HEK293T (cell line): ENCODE results near the gene PARP8.

Experiments
- ARNT ChIP-seq: fragments of 450-650 bp; IDR thresholded peaks from 2 replicates; pipeline ENCODE4 v1.6.1; 2017; ENCODE audit warnings: mild to moderate bottlenecking
- CTBP1 ChIP-seq: fragments of 450-650 bp; IDR thresholded peaks from 2 replicates; pipeline ENCODE4 v1.6.1; 2016; ENCODE audit warnings: borderline replicate concordance
- ELF4 ChIP-seq: fragments of 450-650 bp; IDR thresholded peaks from 2 replicates; pipeline ENCODE4 v1.6.1; 2017; ENCODE audit warnings: antibody characterized with exemption
- FOXA1 ChIP-seq: fragments of 450-650 bp; IDR thresholded peaks from 2 replicates; pipeline ENCODE4 v1.6.1; 2016; ENCODE audit warnings: mild to moderate bottlenecking
- FOXM1 ChIP-seq: fragments of 450-650 bp; IDR thresholded peaks from 2 replicates; pipeline ENCODE4 v1.6.1; 2017; ENCODE audit warnings: mild to moderate bottlenecking, borderline replicate concordance
- HDGF ChIP-seq: fragments of 450-650 bp; IDR thresholded peaks from 2 replicates; pipeline ENCODE4 v1.6.1; 2017; ENCODE audit warnings: antibody characterized with exemption, borderline replicate concordance
- L3MBTL2 ChIP-seq: fragments of 450-650 bp; conservative IDR thresholded peaks from 2 replicates; pipeline ENCODE4 v1.6.1; 2016; ENCODE audit warnings: mild to moderate bottlenecking
- LEF1 ChIP-seq: fragments of 450-650 bp; IDR thresholded peaks from 2 replicates; pipeline ENCODE4 v1.6.1; 2017; ENCODE audit warnings: mild to moderate bottlenecking, borderline replicate concordance
- NFRKB ChIP-seq: fragments of 450-650 bp; IDR thresholded peaks from 2 replicates; pipeline ENCODE4 v1.6.1; 2016; ENCODE audit warnings: mild to moderate bottlenecking, moderate library complexity
- SP1 ChIP-seq: fragments of 450-650 bp; IDR thresholded peaks from 2 replicates; pipeline ENCODE4 v1.6.1; 2017
- SUZ12 ChIP-seq: fragments of 450-650 bp; IDR thresholded peaks from 2 replicates; pipeline ENCODE4 v1.6.1; 2016; ENCODE audit warnings: mild to moderate bottlenecking
- TARDBP ChIP-seq: fragments of 450-650 bp; IDR thresholded peaks from 2 replicates; pipeline ENCODE4 v1.6.1; 2016
- ZNF384 ChIP-seq: fragments of 450-650 bp; IDR thresholded peaks from 2 replicates; pipeline ENCODE4 v1.6.1; 2016
- TF ChIP-seq, protein P1 (sequence below): fragments of 450-650 bp; IDR thresholded peaks from 2 replicates; pipeline ENCODE4 v1.6.1; 2016

DNA sequence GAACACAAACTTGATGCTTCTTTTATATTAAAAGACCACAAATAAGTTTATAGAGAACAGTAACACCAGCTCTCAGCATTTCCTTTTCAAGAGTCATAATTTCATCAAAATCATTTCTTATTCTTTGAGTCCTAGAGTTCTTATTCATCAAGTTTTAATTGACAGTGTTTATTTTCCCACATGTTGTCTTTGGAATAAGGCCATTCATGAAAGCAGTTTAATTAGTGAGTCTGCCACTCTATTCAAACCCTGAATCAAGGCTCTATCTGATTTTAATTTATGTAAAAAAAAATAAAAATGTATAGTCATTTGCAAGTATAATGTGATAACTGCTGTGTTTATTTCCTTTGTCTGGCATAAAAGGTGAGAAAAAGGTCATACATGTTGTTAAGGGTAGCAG lies 176.7 kb downstream of the PARP8 start:
- TF ChIP-seq TARDBP (no peak), ZNF384 (no peak), ARNT (no peak), ELF4 (no peak), L3MBTL2 (no peak), FOXA1 (no peak), HDGF (no peak), SP1 (no peak), CTBP1 (no peak), NFRKB (no peak), SUZ12 (no peak), LEF1 (no peak), FOXM1 (no peak)
- TF ChIP-seq, protein P1, sequence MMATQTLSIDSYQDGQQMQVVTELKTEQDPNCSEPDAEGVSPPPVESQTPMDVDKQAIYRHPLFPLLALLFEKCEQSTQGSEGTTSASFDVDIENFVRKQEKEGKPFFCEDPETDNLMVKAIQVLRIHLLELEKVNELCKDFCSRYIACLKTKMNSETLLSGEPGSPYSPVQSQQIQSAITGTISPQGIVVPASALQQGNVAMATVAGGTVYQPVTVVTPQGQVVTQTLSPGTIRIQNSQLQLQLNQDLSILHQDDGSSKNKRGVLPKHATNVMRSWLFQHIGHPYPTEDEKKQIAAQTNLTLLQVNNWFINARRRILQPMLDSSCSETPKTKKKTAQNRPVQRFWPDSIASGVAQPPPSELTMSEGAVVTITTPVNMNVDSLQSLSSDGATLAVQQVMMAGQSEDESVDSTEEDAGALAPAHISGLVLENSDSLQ: no peak
